Liver (tissue), 9 donors: ENCODE data around the gene RBM46. TPM values are rescaled to one million over a fixed set of nuclear protein-coding genes. Genes with fewer than 3 reads are reported as not detected.

Experiments used
- DNase-seq: peaks from one replicate; pipeline ENCODE4 v3.0.0-alpha.2; 2017; ENCODE audit warnings: low spot score
- H3K27ac ChIP-seq, 2 donors: one replicate each; pipeline ENCODE4 v1.7.0; 2013; ENCODE audit warnings: inconsistent platforms in 2 of 2, low read length in 2 of 2, control low read depth in 1 of 2, low read depth in 1 of 2, mild to moderate bottlenecking in 1 of 2
- H3K27me3 ChIP-seq, 4 donors: one replicate each; pipeline versions ENCODE4 v1.6.1 to v1.7.0; 2013; ENCODE audit warnings: low read length in 3 of 4, inconsistent platforms in 1 of 4, mild to moderate bottlenecking in 1 of 4, moderate library complexity in 1 of 4; ENCODE audit not compliant: control insufficient read depth in 4 of 4, insufficient read depth in 4 of 4
- H3K36me3 ChIP-seq, 4 donors: one replicate each; pipeline versions ENCODE4 v1.6.1 to v1.7.0; 2013; ENCODE audit warnings: low read length in 3 of 4, mild to moderate bottlenecking in 3 of 4, low read depth in 1 of 4, moderate library complexity in 1 of 4; ENCODE audit not compliant: control insufficient read depth in 4 of 4, insufficient read depth in 3 of 4
- H3K4me1 ChIP-seq, 4 donors: one replicate each; pipeline versions ENCODE4 v1.6.1 to v1.7.0; 2013; ENCODE audit warnings: low read length in 3 of 4, mild to moderate bottlenecking in 3 of 4, moderate library complexity in 1 of 4; ENCODE audit not compliant: control insufficient read depth in 4 of 4, insufficient read depth in 4 of 4
- H3K4me3 ChIP-seq, 3 donors: one replicate each; pipeline versions ENCODE4 v1.6.1 to v1.7.0; 2013; ENCODE audit warnings: low read length in 3 of 3, control low read depth in 1 of 3, low read depth in 1 of 3, mild to moderate bottlenecking in 1 of 3
- H3K9ac ChIP-seq, 2 donors: one replicate each; pipeline ENCODE4 v1.7.0; 2013; ENCODE audit warnings: low read length in 2 of 2, mild to moderate bottlenecking in 2 of 2, moderate library complexity in 2 of 2, control low read depth in 1 of 2, low read depth in 1 of 2
- H3K9me3 ChIP-seq, 4 donors: one replicate each; pipeline versions ENCODE4 v1.6.1 to v1.7.0; 2013; ENCODE audit warnings: low read length in 3 of 4; ENCODE audit not compliant: control insufficient read depth in 4 of 4
- EGR1 ChIP-seq, 2 donors: IDR thresholded peaks; 2 replicates each; pipeline ENCODE4 v1.6.1; 2016 to 2018; ENCODE audit warnings: antibody characterized with exemption in 2 of 2, low read depth in 2 of 2
- FOXA1 ChIP-seq: IDR thresholded peaks from 2 replicates; pipeline ENCODE4 v1.6.1; 2016; ENCODE audit warnings: antibody characterized with exemption
- FOXA2 ChIP-seq: IDR thresholded peaks from 2 replicates; pipeline ENCODE4 v1.6.1; 2016; ENCODE audit warnings: antibody characterized with exemption
- GABPA ChIP-seq, 2 donors: IDR thresholded peaks in 1 of 2; conservative IDR thresholded peaks in 1 of 2; 2 replicates each; pipeline ENCODE4 v1.6.1; 2016; ENCODE audit warnings: antibody characterized with exemption in 2 of 2, mild to moderate bottlenecking in 1 of 2, moderate library complexity in 1 of 2
- HNF4A ChIP-seq, 2 donors: conservative IDR thresholded peaks; 2 replicates each; pipeline ENCODE4 v1.6.1; 2016; ENCODE audit warnings: antibody characterized with exemption in 2 of 2, mild to moderate bottlenecking in 2 of 2
- HNF4G ChIP-seq: IDR thresholded peaks from 2 replicates; pipeline ENCODE4 v1.6.1; 2016; ENCODE audit warnings: antibody characterized with exemption
- JUND ChIP-seq, 2 donors: IDR thresholded peaks; 2 replicates each; pipeline ENCODE4 v1.6.1; 2016; ENCODE audit warnings: antibody characterized with exemption in 2 of 2
- MAX ChIP-seq: IDR thresholded peaks from 2 replicates; pipeline ENCODE4 v1.6.1; 2016; ENCODE audit warnings: antibody characterized with exemption
- NR2F2 ChIP-seq: IDR thresholded peaks from 2 replicates; pipeline ENCODE4 v1.6.1; 2016; ENCODE audit warnings: antibody characterized with exemption
- RAD21 ChIP-seq, 2 donors: IDR thresholded peaks; 2 replicates each; pipeline ENCODE4 v1.6.1; 2016; ENCODE audit warnings: antibody characterized with exemption in 2 of 2, mild to moderate bottlenecking in 2 of 2
- REST ChIP-seq: IDR thresholded peaks from 2 replicates; pipeline ENCODE4 v1.6.1; 2016; ENCODE audit warnings: antibody characterized with exemption, mild to moderate bottlenecking
- RXRA ChIP-seq, 2 donors: IDR thresholded peaks; 2 replicates each; pipeline ENCODE4 v1.6.1; 2017 to 2018; ENCODE audit warnings: antibody characterized with exemption in 2 of 2, mild to moderate bottlenecking in 1 of 2
- SP1 ChIP-seq: IDR thresholded peaks from 2 replicates; pipeline ENCODE4 v1.6.1; 2018; ENCODE audit warnings: antibody characterized with exemption, mild to moderate bottlenecking
- TAF1 ChIP-seq: conservative IDR thresholded peaks from 2 replicates; pipeline ENCODE4 v1.6.1; 2016; ENCODE audit warnings: antibody characterized with exemption, mild to moderate bottlenecking
- YY1 ChIP-seq: IDR thresholded peaks from 2 replicates; pipeline ENCODE4 v1.6.1; 2016; ENCODE audit warnings: antibody characterized with exemption, mild to moderate bottlenecking
- WGBS: extraction: QIAGEN DNeasy Blood & Tissue Kit; methylation state at CpG from one replicate; pipeline ENCODE4 v1.1.7; 2013; 5-methylcytosine and 5-hydroxymethylcytosine counted together
- polyA plus RNA-seq, 2 donors: library from polyadenylated mRNA; stranded (reverse) in 1 of 2; unstranded in 1 of 2; fragments of 200-250 nt in 1 of 2; fragments of >200 nt in 1 of 2; fragmentation: Nextera tagmentation in 1 of 2; extraction: Ambion mirVana in 1 of 2; gene quantifications; one replicate each; pipeline versions ENCODE4 v1.2.1 to v1.2.3, GENCODE V29; 2013 to 2015
- total RNA-seq, 2 donors: library from RNA; depleted of rRNA; stranded (reverse); fragments of >200 nt; gene quantifications; one replicate each; pipeline ENCODE4 v1.2.3, GENCODE V29; 2014
- TF ChIP-seq, protein P1 (sequence below): fragments of 150-350 bp; IDR thresholded peaks from 2 replicates; pipeline ENCODE4 v1.5.1; 2017; ENCODE audit warnings: improper control_type of control experiment, low read depth, low read length; ENCODE audit not compliant: missing input control
- TF ChIP-seq, protein P2 (sequence below): IDR thresholded peaks from 2 replicates; pipeline ENCODE4 v1.6.1; 2016; ENCODE audit warnings: antibody characterized with exemption
- TF ChIP-seq, protein P3 (sequence below): IDR thresholded peaks from 2 replicates; pipeline ENCODE4 v1.6.1; 2016; ENCODE audit warnings: antibody characterized with exemption
- donor health status: healthy.
- donor health status: healthy.
- donor health status: healthy.
- donor health status: healthy.
- donor health status: healthy.

RBM46 gene
- total and polyA plus RNA-seq, 4 donors, result 0.03 to 0.24 (median 0.08) TPM; not detected in 1

GRCh38 chr4:154738426-154738825 is 42.6 kb upstream of the RBM46 start:
- Histone ChIP-seq H3K27ac (no peak overlapping the region), H3K4me1 (peaks cover 6 to 16% (median 15%) of the 10 kb centered on the region in 4 donors), H3K9me3 (no peaks in the 10 kb centered on the region), H3K4me3 (no peak overlapping the region), H3K27me3 (peaks cover 0 to 11% (median 0%) of the 10 kb centered on the region in 4 donors), H3K9ac (no peak overlapping the region), H3K36me3 (no peaks in the 10 kb centered on the region)
- DNase-seq, result no peak
- TF ChIP-seq TAF1, result no peak
- no peak for TF ChIP-seq HNF4G
- TF ChIP-seq EGR1 (IDR thresholded peaks at IDR 0.05; ENCODE audit: low read depth in 2 of 2), result no peak
- TF ChIP-seq, protein P1, sequence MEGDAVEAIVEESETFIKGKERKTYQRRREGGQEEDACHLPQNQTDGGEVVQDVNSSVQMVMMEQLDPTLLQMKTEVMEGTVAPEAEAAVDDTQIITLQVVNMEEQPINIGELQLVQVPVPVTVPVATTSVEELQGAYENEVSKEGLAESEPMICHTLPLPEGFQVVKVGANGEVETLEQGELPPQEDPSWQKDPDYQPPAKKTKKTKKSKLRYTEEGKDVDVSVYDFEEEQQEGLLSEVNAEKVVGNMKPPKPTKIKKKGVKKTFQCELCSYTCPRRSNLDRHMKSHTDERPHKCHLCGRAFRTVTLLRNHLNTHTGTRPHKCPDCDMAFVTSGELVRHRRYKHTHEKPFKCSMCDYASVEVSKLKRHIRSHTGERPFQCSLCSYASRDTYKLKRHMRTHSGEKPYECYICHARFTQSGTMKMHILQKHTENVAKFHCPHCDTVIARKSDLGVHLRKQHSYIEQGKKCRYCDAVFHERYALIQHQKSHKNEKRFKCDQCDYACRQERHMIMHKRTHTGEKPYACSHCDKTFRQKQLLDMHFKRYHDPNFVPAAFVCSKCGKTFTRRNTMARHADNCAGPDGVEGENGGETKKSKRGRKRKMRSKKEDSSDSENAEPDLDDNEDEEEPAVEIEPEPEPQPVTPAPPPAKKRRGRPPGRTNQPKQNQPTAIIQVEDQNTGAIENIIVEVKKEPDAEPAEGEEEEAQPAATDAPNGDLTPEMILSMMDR, result no peak
- TF ChIP-seq, protein P2, sequence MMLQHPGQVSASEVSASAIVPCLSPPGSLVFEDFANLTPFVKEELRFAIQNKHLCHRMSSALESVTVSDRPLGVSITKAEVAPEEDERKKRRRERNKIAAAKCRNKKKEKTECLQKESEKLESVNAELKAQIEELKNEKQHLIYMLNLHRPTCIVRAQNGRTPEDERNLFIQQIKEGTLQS, result no peak
- no peak for TF ChIP-seq SP1
- TF ChIP-seq REST, result no peak
- TF ChIP-seq NR2F2, result no peak
- no peak for TF ChIP-seq MAX
- no peak for TF ChIP-seq RXRA (IDR thresholded peaks at IDR 0.05)
- no peak for TF ChIP-seq RAD21 (IDR thresholded peaks at IDR 0.05)
- TF ChIP-seq JUND (IDR thresholded peaks at IDR 0.05), result no peak
- no peak for TF ChIP-seq HNF4A (conservative IDR thresholded peaks at IDR 0.05)
- TF ChIP-seq YY1, result no peak
- no peak for TF ChIP-seq FOXA2
- TF ChIP-seq FOXA1, result no peak
- WGBS, result 42% methylated on average over 2 of the region's 2 CpGs

DNA sequence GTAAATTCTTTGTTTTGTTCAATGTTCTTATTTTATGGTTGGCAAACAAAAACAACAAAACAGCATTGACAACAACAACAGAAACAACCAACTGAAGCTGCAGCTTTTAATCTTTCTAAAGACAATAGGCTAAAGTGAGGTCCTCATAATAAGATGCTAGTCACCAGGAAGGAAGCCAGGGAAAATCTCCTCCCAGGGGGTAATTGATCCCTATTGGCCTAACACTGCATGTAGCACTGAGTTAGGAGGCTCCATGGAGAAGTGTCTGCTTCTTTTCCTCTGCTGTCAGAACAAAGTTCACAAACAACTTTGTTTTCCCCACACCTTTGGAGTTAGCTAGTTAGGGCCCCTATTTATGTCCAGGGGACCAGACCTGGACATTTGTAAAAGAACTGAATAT is 42.0 kb upstream of the RBM46 start:
- no peak overlapping the region for H3K9ac ChIP-seq
- peaks cover 0 to 12% (median 0%) of the 10 kb centered on the region in 4 donors for H3K27me3 ChIP-seq
- H3K4me3 ChIP-seq, result no peak overlapping the region
- no peak for DNase-seq
- peaks cover 11 to 23% (median 21%) of the 10 kb centered on the region in 4 donors for H3K4me1 ChIP-seq
- TF ChIP-seq, protein P2, result no peak
- TF ChIP-seq, protein P1, result no peak
- TF ChIP-seq FOXA1, result no peak
- TF ChIP-seq EGR1 (IDR thresholded peaks at IDR 0.05; ENCODE audit: low read depth in 2 of 2), result no peak
- TF ChIP-seq MAX, result no peak
- TF ChIP-seq SP1, result no peak
- no peak for TF ChIP-seq HNF4G
- TF ChIP-seq GABPA (IDR thresholded peaks at IDR 0.05 in 1 of 2, conservative IDR thresholded peaks at IDR 0.05 in 1 of 2), result no peak
- TF ChIP-seq, protein P3, sequence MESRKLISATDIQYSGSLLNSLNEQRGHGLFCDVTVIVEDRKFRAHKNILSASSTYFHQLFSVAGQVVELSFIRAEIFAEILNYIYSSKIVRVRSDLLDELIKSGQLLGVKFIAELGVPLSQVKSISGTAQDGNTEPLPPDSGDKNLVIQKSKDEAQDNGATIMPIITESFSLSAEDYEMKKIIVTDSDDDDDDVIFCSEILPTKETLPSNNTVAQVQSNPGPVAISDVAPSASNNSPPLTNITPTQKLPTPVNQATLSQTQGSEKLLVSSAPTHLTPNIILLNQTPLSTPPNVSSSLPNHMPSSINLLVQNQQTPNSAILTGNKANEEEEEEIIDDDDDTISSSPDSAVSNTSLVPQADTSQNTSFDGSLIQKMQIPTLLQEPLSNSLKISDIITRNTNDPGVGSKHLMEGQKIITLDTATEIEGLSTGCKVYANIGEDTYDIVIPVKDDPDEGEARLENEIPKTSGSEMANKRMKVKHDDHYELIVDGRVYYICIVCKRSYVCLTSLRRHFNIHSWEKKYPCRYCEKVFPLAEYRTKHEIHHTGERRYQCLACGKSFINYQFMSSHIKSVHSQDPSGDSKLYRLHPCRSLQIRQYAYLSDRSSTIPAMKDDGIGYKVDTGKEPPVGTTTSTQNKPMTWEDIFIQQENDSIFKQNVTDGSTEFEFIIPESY, result no peak
- TF ChIP-seq YY1, result no peak
- no peak for TF ChIP-seq RXRA (IDR thresholded peaks at IDR 0.05)
- TF ChIP-seq FOXA2, result no peak
- TF ChIP-seq JUND (IDR thresholded peaks at IDR 0.05), result no peak
- H3K9me3 ChIP-seq, result no peaks in the 10 kb centered on the region
- H3K27ac ChIP-seq, result no peak overlapping the region
- no peaks in the 10 kb centered on the region for H3K36me3 ChIP-seq
